ENCODE measurements around the gene CACTIN.

Gene CACTIN

DNA sequence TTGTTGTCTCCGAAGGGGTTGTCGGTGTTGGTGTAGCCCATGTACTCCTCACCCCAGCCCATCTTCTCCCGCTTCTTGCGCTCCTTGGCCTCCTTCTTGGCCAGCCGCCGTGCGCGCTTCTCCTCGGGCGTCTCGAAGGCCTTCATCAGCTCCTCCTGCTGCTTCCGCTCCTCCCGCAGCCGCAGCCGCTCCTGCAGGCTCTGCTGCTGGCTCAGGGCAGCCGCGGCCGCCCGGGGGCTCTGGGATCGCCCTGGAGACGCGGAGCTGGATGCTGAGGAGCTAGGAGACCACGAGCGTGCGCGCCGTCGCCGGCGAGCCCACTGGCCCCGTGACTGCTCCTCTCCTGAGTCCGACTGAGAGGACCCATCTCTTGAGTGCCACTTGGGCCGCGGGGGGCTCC, 2.9 kb downstream of the CACTIN start:
- no peak for DNase-seq

DNA sequence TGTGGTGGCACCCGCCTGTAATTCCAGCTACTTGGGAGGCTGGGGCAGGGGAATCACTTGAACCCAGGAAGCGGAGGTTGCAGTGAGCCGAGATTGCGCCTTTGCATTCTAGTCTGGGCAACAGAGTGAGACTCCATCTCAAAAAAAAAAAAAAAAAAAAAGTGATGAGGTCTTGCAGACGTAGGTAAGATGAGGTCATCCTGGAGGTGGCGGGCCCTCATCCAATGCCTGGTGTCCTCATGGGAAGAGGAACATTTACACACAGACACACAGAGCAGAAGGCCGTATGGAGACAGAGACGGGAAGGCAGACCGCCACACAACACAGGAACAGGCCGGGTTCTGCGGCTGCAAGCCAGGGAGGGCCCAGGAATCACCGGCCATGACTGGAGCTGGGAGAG, 4.4 kb downstream of the CACTIN start:
- DNase-seq, result no peak

DNA sequence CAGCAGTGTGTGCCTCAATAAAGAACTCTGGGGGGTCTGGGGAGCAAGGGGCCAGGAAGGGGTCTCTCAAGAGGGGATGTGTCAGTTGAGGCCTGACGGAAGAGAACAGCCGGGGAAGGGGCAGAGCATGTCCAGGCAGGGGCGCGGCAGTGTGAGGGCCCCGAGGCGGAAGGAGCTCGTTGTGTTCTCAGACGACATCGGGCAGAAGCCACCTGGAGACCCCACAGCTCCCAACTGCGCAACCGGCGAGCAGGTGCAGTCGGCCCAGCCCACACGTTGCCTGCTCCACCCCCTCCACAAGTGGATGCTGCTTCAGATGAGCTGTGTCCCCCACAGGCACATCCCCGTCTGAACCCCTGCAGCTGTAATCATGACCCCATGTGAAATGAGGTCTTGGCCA, 4.9 kb downstream of the CACTIN start:
- no peak for DNase-seq

DNA sequence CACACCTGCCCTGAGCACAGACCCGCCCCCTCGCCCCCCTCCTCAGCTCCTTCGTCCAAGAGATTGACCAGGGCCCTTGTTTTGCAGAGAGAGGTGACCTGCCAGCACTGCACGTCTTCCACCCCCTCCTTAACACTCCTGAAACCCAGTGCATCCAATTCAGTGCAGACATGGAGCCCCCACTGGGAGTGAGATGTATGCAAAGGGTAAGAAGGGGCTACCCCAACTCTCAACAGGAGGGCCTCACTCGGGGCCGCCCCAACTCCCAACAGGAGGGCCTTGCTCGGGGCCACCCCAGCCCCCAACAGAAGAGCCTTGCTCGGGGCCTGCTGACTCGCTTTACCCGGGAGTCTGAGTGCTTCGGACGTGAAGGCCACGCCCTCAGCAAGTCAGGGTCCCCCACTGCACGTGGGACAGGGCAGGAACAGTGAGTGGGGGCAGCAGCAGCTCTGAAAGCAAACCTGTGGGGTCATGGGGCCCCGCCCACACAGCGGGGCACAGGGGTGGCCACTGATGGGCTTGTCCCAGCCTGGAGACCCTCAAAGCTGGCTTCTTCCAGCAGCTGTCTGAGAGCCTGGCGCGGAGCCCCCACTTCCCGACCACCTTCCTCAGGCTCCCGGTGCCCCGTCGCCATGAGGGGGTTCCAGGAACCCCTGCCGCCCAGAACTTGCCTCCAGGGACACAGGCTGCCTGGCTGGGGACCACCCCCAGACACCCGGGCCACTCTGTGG, 5.6 kb downstream of the CACTIN start:
- DNase-seq, result no peak

DNA sequence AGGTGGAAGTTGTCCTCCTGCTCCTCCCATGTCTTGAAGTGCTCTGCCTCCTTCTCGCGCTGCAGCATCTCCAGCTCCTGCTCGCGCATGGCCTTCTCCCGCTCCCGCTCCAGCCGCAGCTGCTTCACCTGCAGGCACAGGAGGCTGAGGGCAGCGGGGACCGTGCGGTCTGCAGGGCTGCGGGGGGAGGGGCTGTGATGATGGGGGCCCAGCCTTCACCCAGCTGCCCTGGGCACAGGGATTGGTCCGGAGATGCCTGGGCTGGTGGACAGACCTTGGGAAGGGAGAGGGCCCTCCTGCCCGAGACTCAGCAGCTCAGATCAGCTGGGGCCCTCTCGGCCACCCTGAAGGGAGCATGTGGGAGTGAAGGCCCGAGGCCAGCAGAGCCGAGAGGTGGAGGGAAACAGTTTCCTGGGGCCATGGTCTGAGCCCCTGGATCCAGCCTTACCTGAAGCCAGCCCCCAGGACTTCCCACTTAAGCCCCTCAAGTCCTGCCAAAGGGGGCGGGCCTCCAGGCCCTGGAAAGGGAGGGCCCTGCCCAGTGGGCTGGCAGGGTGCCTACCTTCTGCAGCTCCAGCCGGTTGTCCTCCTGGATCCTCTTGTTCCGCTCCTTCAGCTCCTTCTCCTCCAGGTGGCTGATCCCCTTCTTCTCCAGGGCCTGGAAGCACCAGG, 6.3 kb downstream of the CACTIN start:
- no peak for DNase-seq

DNA sequence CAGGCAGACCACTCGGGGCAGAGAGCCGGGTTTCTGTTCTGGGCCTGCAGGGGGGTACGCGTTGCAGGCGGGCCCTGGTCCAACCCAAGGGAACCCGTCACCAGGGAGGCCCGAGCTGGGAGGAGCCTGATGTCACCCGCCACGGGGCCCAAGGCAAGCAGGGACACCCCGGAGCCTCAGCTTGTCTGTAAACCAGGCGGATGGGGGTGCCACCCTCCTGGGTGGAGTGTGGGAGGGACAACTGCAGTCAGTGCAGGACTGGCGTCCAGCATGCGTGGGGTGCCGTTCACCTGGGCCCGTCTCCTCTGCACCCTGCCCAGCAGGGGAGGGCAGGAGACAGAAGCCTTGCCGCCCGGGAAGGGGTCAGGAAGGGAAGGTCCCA, 7.0 kb downstream of the CACTIN start:
- DNase-seq, result no peak

DNA sequence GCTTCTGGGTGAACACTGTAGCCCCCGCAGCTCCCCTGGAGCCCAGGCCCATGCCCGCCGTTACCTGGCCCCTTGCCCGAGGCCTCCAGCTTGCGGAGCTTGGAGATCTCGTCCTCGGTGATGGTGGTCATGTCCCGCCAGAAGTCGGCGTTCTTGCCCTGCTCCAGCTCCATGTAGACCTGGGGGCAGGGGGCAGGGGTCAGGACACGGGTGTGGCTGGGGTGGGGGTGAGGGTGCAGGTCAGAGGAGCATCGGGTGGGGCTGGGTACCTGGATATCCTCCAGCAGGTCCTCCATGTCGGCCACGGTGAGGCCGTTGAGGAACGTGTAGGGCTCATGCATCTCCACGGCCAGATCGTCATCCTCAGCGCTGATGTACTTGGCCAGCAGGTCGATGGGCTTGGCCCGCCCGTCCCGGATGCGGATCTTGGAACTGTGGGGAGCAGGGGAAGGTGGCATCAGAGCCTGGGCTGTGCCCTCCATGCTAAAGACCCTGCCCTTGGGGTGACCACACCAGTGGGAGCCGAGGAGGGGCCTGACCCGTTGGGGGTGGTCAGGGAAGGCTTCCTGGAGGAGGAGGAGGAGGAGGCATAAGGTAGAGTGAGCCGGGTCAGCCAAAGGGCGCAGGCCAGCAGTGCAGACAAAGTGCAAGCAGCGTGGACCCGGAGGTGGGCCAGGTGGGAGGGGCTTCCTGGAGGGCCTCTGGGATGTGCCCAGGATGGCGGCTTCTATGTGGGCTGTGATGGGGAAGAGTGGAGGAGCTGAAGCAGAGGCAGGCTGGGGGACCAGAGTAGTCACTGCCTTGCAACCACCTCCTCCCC, 7.6 kb downstream of the CACTIN start:
- DNase-seq, result no peak

DNA sequence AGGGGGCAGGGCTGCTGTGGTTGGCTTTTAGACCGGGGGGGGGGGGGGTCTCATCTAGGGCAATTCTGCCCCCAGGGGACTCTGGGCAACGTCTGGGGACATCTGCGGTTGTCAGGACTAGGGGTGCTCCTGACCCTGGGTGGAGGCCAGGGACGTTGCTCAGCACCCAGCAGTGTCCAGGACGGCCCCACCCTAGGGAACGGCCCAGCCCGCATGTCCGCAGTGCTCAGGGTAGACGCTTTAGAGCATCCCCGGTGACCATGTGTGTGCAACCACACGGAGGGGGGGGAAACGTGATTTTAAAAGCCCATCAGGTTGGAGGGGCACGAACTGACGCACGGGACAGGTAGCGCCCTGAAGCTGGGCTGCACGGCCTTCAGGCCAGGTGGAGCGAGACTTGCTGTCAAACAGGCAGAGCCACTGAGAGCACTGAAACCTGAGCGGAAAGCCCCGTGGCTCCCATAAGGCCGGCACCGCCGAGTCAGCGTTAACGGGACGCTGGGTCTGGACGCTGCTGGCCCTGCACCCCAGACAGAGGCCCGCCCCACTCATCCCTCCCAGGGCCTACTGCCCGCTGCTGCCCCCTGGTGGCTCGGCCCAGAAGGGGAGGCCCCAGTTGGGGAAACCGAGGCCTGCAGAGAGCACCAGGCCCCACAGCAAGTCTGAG, 8.3 kb downstream of the CACTIN start:
- DNase-seq, result peak; percentile 15

DNA sequence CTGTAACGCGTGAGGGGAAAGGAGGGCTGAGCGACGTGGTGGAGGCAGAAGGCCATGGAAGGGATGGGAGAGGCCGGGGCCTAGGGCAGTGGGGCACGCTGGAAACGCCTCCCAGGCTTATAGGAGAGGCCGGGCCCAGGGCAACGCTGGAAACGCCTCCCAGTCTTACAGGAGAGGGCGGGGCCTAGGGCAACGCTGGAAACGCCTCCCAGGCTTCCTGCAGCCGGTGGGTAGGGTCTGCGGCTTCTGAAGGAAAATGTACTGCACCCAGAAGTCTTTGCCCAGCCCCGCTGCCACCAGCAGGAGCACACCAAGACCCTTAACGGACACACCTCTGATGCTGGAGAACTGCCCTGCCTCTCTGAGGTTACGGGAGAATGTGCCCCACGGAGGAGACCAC, 9.1 kb downstream of the CACTIN start:
- DNase-seq, result no peak

DNA sequence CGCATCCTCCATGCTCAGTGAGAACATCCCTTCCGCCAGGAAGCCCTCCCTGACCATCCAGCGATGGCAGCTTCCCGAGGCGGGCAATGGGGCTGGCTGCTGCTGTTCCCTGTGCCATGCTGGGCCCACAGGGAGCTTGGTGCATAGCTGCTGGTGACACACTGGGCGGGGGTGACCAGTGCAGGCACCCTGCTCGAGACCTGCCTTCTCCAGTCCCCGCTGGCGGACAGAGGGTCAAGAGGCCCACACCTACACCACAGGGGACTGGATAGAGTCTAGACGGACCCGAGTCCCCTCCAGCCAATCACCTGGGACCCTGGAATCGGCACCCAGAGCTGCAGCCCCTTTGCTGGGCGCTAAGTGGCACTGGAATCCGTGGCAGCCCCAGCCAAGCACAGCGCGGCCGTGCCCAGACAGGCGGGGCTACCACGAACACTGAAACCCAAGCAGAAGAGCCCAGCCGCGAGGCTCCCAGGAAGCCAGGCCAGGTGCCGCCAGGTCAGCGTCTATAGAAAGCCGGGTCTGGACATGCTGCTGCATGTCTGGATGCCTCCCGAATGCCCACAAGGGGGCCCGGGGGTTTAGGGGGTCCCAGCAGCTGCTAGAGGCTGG, 11.0 kb downstream of the CACTIN start:
- DNase-seq, result no peak

DNA sequence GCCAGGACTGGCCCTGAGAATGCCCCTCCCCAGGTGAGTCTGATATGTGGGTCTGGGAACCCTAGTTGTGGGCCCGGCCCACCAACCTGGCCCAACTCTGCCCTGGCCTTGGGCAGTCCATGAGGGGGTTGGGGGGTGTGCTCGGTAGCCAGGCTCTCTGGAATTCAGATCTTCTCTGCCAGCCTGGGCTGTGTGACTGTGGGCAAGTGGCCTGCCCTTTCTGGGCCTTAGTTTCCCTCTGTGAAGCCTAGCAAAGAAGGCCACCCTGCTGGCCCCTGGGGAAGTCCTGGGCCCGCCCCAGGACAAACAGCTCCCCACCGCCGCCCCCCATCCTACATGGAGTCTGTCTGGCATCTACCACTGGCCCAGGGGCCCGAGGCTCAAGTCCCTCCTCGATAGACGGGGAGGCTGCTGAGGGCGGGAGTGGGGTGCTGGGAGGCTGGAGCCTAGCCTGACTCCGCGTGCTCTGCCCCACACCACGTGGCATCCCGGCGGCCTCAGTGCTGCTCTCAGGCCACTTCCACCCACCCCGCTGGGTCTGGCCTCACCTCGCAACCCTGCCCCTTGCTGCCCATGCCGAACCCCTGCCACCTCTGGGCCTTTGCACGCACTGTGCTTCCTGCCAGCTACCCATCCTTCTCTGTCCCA, 11.6 kb downstream of the CACTIN start:
- no peak for DNase-seq

DNA sequence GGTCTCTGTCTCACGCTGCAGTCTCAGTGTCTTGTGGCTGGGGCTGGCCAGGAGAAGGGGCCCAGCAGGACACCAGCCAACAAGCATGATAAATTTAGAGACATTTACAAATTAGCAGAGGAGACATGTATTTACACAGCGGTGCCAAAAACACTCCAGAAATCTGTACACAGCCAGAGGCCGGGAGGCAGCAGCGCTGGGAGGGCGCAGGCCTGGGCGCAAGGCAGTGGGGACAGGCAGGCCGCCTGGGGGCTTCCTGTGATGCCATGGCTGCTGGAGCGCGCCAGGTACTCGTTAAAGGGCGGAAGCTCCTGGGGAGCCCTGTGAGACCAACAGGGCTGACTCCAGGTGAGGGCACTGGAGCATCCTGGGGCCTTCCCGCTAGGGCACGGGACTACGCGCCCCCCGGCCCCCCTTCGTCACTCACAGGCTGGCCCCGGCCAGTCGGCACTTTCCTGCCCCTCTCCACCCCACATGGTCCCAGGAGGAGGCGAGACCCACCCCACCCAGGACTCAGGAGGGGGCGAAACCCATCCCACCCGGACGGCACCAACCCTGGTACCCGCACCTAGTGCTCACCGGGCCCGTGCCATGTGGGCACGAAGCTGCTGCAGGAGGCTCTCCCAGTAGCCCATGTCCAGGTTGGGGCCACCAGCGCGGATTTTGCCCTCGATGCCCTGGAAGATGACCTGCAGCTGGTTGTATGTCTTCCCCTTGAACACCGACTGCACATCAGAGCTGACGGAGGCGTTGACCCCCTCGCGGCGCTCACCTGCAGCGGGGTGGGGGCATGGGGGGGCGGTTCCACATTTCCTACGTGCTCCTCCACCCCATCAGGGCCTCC, 12.6 kb downstream of the CACTIN start:
- DNase-seq, result no peak

DNA sequence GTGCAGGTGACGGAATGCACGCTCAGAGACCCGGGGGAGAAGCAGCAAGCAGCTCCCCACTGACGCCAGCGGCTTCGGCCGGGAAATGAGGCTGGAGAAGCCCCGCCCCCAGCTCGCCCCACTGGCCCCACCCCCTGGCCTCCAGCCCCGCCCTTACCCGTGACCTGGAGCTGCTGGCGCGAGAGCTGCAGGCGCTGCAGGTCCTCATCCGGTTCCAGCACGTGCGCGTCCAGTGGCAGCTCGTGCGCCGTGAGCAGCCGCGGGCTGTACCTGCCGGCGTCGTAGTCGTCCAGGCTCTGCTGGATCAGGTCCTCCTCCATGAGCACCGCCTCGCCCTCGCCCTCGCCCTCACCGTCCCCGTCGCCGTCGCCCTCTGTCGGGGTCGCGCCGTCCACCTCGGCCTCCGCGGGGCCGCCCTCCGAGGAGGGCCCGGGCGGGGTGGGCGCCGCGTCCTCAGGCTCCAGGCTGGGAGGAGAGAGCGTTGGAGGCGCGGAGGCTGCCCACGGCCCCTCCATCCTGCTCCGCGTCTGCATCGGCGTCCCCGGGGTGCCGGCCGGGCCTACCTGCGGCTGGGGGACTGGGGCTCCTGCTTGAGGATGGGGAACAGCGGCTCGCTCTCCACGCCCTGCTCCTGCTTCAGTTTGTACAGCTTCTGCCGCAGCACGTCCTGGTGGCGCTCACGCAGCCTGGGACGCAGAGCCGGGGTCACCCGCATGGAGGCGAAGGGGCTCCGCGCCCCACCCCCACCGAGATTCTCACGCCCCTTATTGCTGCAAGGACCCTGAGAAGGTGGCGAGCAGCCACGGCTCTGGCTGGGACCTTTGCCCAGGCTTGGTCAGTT, 13.5 kb downstream of the CACTIN start:
- DNase-seq, result no peak

DNA sequence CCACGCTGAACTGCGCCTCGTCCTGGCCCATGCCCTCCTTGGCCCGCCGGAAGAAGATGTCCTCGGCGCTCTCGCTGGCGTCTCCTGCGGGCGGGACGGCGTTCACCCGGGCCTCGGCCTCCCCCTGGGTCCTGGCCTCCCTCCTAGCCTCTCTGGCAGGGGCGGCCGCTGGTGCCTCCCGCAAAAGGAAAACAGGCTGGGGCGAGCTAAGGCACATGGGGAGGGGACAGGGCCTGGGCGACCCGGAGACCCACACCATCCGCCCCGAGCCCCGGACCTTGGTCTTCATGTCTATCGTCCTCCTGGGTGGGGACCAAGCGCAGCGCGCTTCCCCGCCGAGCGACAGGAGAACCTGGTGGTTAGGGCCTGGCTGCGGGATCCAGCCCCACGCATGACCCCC, 14.3 kb downstream of the CACTIN start:
- DNase-seq, result no peak

DNA sequence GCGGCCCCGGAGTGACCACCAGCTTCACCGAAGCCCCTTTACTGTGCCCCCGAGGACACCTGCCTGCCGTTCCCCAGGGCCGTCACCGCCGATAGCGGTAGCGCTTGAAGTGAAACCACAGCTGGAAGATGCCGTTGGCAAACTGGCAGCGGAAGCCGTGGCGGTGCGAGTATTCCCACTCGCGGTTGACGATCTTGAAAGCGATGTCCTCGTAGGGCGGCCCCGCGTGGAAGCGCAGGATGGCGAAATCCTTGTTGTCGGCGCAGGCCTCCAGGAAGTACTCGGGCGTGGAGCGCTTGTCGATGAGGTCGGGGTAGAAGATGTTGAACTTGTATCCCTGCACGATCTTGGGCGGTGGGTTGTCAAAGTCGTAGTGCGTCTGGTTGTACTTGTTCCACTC, 14.7 kb downstream of the CACTIN start:
- DNase-seq, result no peak

DNA sequence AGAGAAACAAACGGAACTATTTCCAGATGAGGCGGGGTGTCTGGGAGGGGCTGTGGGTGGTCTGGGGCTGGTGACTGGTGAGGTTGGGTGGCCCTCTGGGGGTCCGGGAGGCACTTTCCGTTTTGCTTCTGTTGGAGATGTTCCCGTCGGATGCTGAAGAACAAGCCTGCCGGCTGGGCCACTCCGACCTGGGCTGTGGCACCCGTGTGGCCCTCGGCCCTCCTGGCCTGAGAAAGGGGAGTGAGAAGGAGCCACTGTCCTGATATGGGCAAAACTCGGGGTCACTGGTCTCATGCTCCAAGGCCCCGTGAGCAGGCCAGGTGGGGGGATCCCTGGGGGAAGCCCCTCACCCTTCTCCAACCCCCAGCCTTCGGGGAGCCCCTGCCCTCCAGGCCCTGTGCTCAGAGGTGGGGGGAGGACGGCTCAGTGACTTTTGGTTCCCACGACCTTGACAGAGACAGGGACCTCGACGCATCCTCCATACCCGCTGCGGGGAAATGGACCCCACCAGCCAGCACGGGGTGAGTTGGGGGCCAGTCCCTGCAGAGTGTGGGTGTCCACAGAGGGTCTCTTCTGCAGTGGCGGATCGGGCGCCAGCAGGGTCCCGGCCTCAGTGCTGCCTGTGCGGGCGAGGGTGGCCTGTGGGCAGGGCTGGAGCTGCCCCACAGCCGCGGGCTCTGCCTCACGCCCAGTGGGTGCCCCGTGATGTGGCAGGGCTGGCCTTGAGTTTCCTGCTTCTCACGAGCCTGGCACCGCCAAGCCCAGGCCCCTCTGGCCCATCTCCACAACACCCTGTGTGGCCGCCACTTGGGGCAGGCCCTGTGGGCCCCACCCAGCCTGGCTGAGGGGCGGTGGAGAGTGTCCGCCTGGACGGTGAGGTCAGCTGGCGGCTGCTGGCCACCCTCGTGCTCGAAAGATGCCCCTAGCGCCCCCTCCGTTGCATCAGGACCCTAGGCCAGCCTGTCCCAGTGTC, 15.6 kb downstream of the CACTIN start:
- DNase-seq, result no peak

DNA sequence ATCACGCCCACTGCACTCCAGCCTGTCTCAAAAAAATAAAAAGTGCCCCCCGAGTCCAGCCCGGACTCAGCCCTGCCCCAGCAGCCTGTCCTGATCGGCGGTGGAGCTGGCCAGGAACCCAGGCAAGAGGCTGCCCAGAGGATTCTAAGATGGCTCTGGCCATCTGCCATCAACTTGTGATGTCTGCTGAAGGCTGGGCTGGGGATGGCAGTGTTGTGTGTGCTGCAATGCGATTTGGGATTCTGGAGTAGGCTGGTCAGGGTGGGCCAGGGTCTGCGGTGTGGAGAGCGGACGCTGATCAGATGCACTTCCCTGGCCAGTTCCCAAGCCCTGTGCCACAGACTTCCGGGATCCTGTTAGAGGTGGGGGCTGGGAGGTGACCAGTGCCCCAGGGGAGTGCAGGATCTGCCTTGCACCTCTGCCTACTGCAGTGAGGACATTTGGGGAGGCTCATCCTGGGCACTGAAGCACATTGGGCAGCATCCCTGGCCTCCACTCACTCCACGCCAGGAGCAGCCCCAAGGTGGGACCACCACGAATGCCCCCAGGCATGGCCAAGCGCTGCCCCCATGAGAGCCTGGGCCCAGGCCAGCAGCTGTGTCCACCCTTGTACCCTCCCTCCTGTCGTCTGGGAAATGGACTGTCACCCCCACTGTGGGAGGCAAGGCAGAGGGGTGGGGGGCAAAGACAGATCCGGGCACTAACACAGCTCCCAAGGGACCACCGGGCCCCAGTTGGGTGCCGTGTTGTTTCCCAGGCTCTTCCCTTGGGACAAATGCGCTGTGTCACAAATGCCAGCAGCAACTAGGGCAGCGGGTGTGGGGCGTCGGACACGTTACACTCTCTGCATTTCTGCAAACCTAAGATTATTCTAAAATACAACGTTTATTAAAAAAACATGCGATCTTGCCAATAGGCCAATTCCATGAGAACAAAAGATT, 16.5 kb downstream of the CACTIN start:
- DNase-seq, result no peak

DNA sequence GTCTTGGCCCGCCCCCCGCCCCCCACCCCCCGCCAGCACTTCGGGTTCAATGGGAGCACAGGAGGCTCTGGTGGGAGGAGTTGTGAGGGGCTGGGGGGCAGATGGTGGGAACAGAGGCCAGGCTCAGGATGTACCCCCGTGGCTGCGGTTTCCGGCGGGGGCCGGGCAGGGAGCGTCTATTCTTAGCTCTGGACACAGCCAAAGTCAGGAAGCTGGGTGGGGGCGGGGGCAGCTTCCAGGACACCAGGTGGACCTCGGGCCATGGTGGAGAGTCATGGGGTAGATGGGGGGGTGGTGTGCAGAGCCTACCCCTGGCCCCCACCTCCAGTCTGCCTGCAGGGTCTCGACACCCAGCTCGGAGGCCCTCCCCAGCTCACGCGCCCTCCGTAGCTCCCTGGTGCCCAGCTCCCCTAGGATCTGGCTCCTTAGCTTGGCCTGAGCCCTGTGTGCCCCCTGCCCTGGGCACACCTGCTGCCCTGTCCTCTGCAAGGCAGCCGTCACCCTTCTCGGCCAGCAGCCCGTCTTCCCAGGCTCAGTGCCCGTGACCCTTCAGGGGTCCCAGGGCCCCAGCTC, 17.8 kb downstream of the CACTIN start:
- DNase-seq, result no peak
